Measurements from ENCODE around the gene ALS2CL.

The ALS2CL gene

DNA sequence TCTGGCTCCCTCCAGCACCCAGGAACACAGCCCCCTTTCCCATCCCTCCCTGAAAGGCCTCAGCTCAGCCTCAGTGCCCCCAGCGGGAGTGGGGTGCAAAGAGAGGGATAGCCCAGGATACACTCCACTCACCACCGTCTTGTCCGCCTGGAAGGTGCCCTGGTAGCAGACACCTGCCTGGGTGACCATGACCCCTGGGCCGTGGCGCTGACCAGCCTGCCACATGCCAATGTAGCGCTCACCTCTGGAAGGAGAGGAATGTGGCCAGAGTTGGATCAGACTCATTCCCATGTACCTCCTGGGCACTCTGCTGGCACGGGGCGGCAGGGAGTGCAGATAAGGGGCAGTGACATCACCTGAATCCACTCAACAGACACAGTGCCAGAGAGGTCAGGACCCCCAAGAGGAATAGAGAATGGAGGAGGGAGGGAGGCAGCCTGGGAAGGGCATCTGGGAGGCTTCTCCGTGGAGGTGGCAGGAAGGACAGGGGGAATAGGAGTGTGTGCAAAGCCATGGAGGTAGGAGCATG is 13.1 kb downstream of the ALS2CL start:
- TF ChIP-seq, protein P1, sequence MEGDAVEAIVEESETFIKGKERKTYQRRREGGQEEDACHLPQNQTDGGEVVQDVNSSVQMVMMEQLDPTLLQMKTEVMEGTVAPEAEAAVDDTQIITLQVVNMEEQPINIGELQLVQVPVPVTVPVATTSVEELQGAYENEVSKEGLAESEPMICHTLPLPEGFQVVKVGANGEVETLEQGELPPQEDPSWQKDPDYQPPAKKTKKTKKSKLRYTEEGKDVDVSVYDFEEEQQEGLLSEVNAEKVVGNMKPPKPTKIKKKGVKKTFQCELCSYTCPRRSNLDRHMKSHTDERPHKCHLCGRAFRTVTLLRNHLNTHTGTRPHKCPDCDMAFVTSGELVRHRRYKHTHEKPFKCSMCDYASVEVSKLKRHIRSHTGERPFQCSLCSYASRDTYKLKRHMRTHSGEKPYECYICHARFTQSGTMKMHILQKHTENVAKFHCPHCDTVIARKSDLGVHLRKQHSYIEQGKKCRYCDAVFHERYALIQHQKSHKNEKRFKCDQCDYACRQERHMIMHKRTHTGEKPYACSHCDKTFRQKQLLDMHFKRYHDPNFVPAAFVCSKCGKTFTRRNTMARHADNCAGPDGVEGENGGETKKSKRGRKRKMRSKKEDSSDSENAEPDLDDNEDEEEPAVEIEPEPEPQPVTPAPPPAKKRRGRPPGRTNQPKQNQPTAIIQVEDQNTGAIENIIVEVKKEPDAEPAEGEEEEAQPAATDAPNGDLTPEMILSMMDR (IDR thresholded peaks at IDR 0.05; ENCODE audit: low read depth, low read length), result no peak

DNA sequence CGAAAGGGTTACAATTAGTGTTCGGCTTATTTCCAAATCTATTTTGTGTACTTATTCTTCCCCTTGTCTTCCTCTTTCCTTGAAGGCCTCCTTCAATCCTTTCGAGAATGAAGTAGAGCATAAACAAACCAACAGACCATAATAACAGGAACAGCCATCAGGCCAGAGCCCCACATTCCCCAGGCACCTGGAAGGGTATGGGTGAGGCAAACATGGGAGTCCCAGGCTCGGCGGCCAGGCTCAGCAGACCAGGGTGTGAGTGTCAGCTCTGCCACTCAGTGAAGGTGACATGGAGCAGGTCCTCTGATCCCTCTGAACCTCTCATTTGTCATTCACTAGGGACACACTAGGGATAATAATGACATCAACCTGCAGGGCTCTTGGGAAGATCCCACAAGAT is 13.8 kb downstream of the ALS2CL start:
- no peak overlapping the region for H3K4me3 ChIP-seq (ENCODE audit: low read depth, low read length)

More for the DNA sequence above, 13.1 kb downstream of the ALS2CL start:
- no peak overlapping the region for H3K4me3 ChIP-seq (ENCODE audit: low read depth, low read length)

DNA sequence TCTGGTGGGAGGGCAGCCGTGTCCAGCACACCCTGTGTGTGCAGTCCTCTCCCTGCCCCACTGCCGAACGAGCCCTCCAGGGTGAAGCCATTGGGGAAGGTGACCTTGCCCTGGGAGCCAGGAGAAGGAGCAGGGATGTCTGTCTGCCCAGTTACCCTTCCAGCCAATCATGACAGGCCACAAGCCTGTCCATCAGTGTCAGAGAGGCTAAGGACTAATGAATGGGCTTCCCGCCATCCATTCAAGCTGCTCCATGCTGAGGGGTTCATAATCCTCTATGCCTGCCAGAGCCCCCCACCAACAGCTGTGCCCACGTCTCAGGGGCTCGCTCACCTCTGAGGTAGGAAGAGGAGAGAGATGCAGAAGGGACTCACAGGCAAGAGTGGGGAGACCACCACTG is 15.2 kb downstream of the ALS2CL start:
- TF ChIP-seq, protein P1 (IDR thresholded peaks at IDR 0.05; ENCODE audit: low read depth, low read length), result no peak
- H3K4me3 ChIP-seq (ENCODE audit: low read depth, low read length), result no peak overlapping the region

More for the DNA sequence above, 13.8 kb downstream of the ALS2CL start:
- TF ChIP-seq, protein P1 (IDR thresholded peaks at IDR 0.05; ENCODE audit: low read depth, low read length), result no peak

DNA sequence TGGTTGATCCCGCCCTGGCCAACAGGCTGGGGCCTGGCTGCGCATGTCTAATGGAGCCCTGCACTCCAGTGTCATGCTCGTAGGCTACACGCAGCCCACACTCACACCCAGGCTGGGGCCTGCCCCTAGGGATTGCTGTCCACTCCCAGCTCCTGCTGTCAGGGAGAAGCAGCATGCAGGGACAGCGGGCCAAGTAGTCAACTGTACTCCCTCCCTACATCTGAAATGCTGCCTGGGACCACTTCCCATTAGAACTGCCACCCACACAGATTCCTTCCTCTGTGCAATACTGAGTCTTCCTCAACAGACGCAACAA is 16.1 kb downstream of the ALS2CL start:
- H3K4me3 ChIP-seq (ENCODE audit: low read depth, low read length), result no peak overlapping the region
- TF ChIP-seq, protein P1 (IDR thresholded peaks at IDR 0.05; ENCODE audit: low read depth, low read length), result no peak

DNA sequence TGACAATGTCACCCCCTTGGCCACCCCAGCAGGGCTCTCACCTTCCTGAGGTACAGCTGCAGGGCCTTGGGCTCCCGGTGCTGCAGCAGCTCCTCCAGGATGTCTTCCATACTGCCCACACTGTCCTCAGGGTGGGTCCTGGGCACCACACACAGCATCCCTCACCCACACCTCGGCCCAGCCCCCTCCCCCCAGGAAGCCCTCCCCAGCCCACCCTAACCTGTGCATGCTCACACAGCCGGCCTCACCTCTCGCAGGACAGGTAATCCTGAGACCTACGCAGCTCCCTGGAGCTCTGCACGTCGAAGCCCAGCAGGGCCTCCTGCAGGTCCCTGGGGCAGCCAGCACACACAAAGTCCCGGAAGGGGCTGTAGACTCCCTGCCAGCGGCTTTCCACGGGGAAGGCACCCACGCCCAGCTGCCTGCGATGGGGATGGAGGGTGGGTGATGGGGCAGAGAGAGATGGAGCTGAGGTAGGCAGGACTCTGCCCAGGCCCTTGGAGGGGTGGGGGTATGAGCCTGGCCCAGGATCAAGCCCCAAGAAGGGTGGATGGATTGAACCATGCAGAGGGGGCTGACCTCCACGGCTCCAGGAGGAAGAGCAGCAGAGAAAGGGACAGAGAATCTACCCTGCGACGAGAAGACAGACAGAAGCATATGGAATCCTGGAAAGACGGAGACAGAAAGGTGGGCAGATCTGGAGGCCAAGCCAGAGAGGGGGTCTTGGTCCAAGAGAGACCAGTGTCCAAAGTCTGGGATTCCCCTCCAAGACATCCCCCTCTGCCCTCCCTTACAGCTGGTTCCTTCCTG is 16.7 kb downstream of the ALS2CL start:
- TF ChIP-seq, protein P1 (IDR thresholded peaks at IDR 0.05; ENCODE audit: low read depth, low read length), result no peak
- H3K4me3 ChIP-seq (ENCODE audit: low read depth, low read length), result no peak overlapping the region

DNA sequence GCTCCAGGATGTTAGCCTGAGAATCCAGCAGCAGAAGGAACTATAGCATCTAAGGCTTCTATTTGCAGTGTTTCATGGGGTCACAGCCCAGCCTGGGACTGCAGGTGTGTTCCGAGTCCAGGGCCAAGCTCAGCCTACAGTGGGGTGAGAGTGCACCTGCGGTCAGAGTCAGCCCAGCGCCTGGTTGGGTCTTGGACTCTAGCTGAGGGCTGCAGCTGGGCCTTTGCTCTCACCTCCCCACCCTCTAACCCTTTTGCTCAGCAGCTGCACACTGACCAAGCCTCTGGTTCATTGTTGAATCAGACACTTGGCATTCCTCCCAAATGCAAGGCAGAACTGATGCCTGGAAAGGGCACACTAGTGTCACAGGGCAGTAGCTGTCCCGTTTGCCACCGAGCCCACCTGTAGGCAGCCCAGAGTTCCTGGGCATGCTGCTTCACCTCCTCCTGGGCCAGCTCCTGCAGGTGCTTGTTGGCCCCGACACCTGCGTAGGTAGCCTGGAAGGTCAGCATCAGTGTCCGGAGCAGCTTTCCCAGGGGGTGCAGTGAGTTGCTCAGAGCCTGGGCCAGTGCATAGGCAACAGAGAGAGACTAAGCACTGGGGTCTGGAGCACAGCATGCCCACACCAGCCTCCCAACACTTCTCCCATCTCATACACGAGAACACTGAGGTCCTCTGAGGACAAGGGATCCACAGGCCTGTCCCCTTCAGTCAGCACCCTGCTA is 17.5 kb downstream of the ALS2CL start:
- TF ChIP-seq, protein P1 (IDR thresholded peaks at IDR 0.05; ENCODE audit: low read depth, low read length), result no peak
- no peak overlapping the region for H3K4me3 ChIP-seq (ENCODE audit: low read depth, low read length)

DNA sequence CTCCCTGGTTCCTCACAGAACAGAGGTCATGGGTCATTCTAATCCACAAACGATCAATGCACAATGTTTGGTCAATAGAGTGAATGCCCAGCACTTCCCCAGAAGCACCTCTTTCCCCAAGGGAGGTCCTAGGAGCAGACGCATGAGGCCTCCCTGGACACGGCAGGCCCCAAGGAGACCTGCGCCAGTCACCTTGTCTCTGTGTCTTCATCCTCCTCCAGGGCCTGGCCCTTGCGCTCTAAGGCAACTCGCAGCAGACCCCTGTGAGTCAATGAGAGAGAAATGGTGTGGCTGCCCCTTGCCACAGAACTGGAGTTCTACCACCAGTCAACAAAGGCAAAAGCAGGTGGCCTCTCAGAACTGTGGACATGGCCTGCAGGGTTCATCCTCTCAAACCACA is 18.1 kb downstream of the ALS2CL start:
- TF ChIP-seq, protein P1 (IDR thresholded peaks at IDR 0.05; ENCODE audit: low read depth, low read length), result no peak

More for the DNA sequence above, 18.1 kb downstream of the ALS2CL start:
- H3K4me3 ChIP-seq (ENCODE audit: low read depth, low read length), result no peak overlapping the region
